Left kidney (tissue), 2 donors: ENCODE data around the gene PRDM16. TPM values are rescaled to one million over a fixed set of nuclear protein-coding genes. Genes with fewer than 3 reads are reported as not detected.
"Not testable (repeated sequence)": the region's sequence is repeated elsewhere in the genome, so short reads cannot be mapped to it uniquely, and the experiment has no call there.

ENCODE experiments used
- DNase-seq: peaks from one replicate; pipeline ENCODE4 v3.0.0-alpha.2; 2013
- polyA plus RNA-seq: library from polyadenylated mRNA; unstranded; fragments of 120-200 nt; gene quantifications from one replicate; pipeline ENCODE4 v1.2.1, GENCODE V29; 2013; ENCODE audit not compliant: insufficient read length

The PRDM16 gene
- polyA plus RNA-seq, 1 donor: 7.3 TPM

GRCh38 chr1:3227893-3228292 is 158.9 kb downstream of the PRDM16 start:
- DNase-seq: no peak

GRCh38 chr1:3229081-3229725 is 160.2 kb downstream of the PRDM16 start:
- no peak for DNase-seq

- DNase-seq: no peak
Observed at GRCh38 chr1:3230553-3230952, 161.6 kb downstream of the PRDM16 start.

DNA sequence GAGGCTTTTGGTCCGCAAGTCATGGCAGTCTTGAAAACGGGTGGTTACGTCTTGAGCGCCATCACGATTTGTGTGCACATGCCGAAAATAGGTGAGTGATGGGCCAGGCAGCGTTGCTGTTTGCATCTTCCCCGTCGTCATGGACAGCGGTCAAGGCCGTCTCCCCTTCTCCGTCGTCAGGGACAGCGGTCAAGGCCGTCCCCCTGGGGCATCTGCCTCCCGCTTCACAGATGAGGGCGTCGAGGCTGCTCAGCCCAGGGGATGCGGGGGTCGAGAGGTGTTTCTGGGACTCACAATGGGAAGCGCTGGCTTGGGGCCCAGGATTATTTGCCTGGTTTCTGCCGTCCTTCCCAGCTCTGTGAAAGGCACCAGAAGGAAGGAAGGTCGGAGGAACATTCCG is 162.2 kb downstream of the PRDM16 start:
- no peak for DNase-seq

DNA sequence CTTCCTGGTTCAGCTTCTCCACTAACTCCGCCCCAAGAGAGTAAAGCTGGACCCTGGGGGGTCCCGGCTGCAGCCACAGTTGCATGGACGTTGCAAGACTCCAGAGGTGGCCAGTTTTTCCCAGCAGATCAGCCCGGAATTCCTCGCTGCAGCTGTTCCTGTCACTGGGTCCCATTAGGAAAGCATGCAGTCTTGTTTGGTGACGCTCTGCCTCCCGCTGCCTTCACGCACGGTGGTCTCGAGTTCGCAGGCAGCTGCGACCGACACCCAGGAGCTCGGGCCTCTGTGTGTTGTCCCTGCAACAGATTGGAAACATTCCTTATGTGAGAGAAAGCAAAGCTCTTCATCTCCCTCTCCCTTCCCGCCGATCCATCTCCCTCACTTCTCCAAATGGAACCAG is 162.8 kb downstream of the PRDM16 start:
- DNase-seq: no peak

DNA sequence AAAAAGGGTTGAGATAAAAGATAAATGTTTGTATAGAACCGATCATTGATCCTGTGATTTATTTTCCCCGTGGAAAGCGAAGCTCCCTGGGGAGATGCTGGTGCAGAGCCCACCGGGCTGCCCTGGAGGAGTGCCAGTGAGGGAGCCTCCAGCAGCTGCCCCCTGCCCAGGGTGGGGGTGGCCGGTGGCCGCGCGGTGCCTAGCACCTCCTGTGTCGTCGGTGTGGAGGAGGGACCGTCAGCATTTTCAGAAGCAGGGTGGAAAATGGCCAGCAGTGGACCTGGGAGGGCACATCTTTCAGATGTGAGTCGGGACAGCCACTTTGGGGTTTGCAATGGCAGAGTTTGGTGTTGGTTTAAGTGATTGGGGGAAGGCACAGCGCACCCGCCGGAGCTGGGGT is 164.0 kb downstream of the PRDM16 start:
- DNase-seq: no peak

DNA sequence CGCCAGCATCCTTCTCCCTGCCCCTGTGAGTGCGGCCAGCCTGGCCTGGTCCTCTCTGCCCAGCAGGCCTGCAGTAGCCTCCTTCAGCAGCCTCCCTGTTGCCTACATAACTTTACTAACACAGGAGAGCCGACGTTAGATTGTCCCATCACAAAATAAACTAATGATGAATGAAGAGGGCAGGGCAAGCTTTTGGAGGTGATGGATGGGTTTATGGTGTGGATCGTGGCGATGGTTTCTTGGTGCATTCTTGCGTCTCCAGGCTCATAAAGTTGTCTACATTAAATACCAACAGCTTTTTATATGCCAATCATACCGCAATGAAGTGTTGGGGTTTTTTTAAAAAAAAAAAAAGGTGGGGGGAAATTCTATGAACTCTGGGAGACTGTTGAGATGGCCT is 164.5 kb downstream of the PRDM16 start:
- no peak for DNase-seq

DNA sequence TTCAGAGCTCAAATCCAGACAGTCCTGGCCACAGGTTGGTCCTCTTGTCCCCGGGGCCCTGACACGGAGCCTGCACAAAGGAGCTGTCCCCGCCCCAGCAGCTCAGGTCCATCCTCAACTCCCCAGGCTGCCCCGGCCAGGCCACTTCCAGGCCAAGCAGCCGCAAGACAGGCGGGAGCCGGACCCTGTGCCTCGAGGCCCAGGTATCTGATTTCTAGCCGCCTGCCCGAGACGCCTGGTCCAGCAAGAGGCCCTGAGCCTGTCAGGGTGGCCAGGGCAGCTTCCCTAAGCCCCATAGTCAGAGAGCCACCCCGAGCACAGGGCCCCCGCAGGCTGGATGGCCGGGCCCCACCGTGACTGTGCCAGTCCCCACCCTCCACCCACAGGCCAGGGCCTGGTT is 165.3 kb downstream of the PRDM16 start:
- DNase-seq: no peak

DNA sequence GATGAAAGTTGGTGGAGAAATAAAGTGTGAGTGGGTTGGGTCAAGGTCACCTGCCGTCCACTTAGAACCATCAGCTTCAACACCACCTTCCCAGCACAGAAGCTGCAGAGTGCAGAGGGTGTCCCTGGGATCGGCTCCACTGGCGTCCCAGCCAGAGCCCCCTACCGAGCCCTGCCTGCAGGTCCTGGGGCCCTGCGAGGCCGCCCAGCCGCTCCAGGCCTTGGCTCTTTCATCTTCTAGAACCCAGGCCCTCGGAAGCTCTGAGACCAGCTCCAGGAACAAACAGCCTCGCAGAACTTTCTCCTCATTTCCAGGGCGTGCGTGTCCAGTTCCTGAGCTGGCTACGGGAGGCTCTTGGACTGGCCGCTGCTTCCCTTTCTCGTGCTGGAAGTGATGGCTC is 166.0 kb downstream of the PRDM16 start:
- DNase-seq: no peak

DNA sequence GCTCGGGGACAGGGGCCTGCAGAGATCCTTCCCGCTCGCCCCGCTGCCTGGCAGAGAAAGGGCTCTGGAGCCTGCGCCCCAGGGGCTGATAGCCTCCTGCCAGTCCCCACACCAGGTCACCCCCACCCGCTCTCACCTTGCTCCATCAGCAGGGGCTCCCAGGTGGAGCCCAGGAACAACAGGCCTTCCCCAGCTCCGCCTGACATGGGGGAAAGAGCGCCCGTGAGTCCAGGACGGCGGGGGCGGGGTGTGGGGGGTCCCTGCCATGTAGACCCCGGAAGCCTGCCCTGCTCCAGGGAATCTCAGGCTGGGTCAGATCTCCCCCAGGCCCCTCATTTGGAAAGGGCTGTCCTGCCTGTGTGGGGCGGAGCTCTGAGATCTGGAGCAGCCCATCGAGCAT is 166.5 kb downstream of the PRDM16 start:
- no peak for DNase-seq

DNA sequence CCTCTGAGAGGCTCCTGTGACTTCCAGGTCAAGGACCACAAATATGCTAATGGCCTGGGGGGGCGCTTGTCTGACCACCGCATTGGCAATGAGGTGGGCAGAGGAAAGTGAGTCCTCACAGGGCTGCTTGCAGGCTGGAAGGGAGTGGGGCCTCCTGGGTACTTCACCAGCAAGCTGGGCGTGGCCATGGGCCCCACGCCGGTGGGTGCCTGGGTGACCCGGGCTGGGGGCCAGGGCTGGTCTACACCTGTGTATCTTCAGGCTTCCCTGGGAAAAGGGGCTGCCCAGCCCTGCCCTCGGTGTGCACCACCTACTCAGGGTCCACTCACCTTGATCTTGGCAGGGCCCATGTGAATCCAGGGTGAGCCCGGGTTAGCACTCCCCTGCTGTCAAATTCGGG is 167.4 kb downstream of the PRDM16 start:
- no peak for DNase-seq

- DNase-seq: no peak
Observed at GRCh38 chr1:3236955-3237354, 168.0 kb downstream of the PRDM16 start.

DNA sequence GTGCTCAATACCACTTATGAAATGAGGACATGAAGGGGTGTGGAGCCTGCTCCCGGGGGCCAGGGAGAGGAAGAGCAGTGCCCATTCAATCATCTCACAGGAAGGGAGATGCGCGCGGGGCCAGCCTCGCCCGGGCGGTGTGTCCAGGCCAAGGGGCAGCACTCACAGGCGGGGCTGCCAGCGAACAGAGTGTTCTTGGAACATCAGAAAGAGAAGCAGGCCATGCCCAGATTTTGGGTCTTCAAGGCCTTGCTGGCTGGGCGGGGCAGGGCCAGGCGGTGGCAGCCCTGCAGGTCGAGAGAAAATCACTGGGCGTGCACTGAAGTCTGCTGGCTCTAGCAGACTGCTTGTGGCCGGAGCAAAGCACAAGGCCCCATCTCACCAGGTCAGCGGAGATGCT is 168.6 kb downstream of the PRDM16 start:
- DNase-seq: no peak

- no peak for DNase-seq
Observed at GRCh38 chr1:3237994-3238702, 169.1 kb downstream of the PRDM16 start.

DNA sequence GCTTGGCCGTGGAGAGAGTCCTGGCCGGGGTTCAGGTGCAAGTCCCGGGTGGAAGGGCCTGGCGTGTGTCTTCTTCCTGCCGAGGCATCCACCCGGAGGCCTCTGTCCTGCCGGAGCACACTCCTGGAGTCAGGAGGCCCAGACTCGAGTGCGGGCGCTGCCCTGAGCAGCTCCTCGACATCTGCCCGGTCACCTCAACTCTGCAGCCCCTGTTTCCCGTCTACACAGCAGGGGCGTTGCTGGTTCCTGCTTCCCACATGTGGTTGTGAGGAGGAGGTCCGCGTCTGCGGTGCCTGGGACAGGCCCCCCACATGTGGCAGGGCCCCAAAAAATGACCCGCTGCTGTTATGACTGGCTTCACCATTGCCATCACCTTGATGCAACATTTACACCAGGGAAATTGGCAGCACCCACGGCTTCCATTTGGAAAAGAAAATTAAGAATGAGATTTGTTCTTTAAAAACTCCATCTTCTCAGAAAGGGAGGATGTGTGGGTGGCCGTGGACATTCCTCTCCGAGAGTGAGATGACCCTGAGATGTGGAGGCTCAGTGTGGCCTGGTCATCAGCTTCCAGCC is 169.8 kb downstream of the PRDM16 start:
- DNase-seq: no peak

- DNase-seq: not testable (repeated sequence)
Observed at GRCh38 chr1:3239991-3240390, 171.0 kb downstream of the PRDM16 start.

GRCh38 chr1:3240524-3241235 is 171.7 kb downstream of the PRDM16 start:
- DNase-seq: no peak

- DNase-seq: no peak
Observed at GRCh38 chr1:3241236-3241550, 172.2 kb downstream of the PRDM16 start.

GRCh38 chr1:3241673-3242407 is 172.8 kb downstream of the PRDM16 start:
- no peak for DNase-seq

GRCh38 chr1:3242408-3243260 is 173.6 kb downstream of the PRDM16 start:
- DNase-seq: no peak

GRCh38 chr1:3243304-3243703 is 174.3 kb downstream of the PRDM16 start:
- no peak for DNase-seq
